ENCODE measurements around the gene SLC4A1AP. TPM values are rescaled to one million over a fixed set of nuclear protein-coding genes. Genes with fewer than 3 reads are reported as not detected.

SLC4A1AP gene
- total RNA-seq, 2 donors from 2014 or later, result 16.1 to 17.1 TPM

- H3K9ac ChIP-seq (ENCODE audit: low read depth in 2 of 2, low read length in 2 of 2), result no peak overlapping the region
- intact Hi-C loops (cut with DNase I), result no loop called here
- peaks cover 7% of the 10 kb centered on the region for H3K4me1 ChIP-seq
- no peak for TF ChIP-seq CTCF (IDR thresholded peaks at IDR 0.05)
- H3K4me3 ChIP-seq, result no peak overlapping the region
- H3K36me3 ChIP-seq, result no peaks in the 10 kb centered on the region
- H3K27me3 ChIP-seq, result no peaks in the 10 kb centered on the region
- no peak overlapping the region for H3K27ac ChIP-seq
- no peaks in the 10 kb centered on the region for H3K9me3 ChIP-seq
- DNase-seq, result no peak
Measured at GRCh38 chr2:27742571-27742970, 78.9 kb downstream of the SLC4A1AP start.

Other genes with a start within 250 kb of the SLC4A1AP start
- gene NRBP1, start 235.3 kb upstream of the SLC4A1AP start, total RNA-seq, result 10 to 100 TPM; 69.6 to 87.7 TPM
- 100 to 1,000 TPM in 1 of 2 donors, 10 to 100 TPM in 1; 91.8 to 147 TPM for gene KRTCAP3, start 221.5 kb upstream of the SLC4A1AP start, total RNA-seq
- 10 to 100 TPM; 34.7 to 52.6 TPM for gene IFT172, start 174.1 kb upstream of the SLC4A1AP start, total RNA-seq
- gene FNDC4, start 168.7 kb upstream of the SLC4A1AP start, total RNA-seq, result 1 to 10 TPM in 1 of 2 donors, under 1 TPM in 1; 0.64 to 1.1 TPM
- under 1 TPM; 0.22 to 0.40 TPM for gene GCKR, start 167.1 kb upstream of the SLC4A1AP start, total RNA-seq
- gene ZNF512, start 80.8 kb upstream of the SLC4A1AP start, total RNA-seq, result 10 to 100 TPM; 13.8 to 14.6 TPM
- gene CCDC121, start 34.9 kb upstream of the SLC4A1AP start, total RNA-seq, result 1 to 10 TPM; 2.8 to 2.9 TPM
- 10 to 100 TPM; 23.4 to 27.6 TPM for gene GPN1, start 34.8 kb upstream of the SLC4A1AP start, total RNA-seq
- 10 to 100 TPM; 20.8 to 23.9 TPM for gene SUPT7L, start 275 bp upstream of the SLC4A1AP start, total RNA-seq
- gene MRPL33, start 107.8 kb downstream of the SLC4A1AP start, total RNA-seq, result 10 to 100 TPM; 56.5 to 63.7 TPM
- gene RBKS, start 226.5 kb downstream of the SLC4A1AP start, total RNA-seq, result 1 to 10 TPM; 5.5 to 8.9 TPM
- gene BABAM2, start 226.8 kb downstream of the SLC4A1AP start, total RNA-seq, result 10 to 100 TPM; 32.2 to 33.5 TPM

Measured in colonic mucosa (tissue), 4 donors.